K562 (cell line): Measurements from ENCODE around the gene LRRC15. TPM values are rescaled to one million over a fixed set of nuclear protein-coding genes. Genes with fewer than 3 reads are reported as not detected.
A peak's percentile ranks its signal among the peaks of the same experiment; 100 is the strongest.

Experiments used
- FOSL1 ChIP-seq: fragments of 200-800 bp; sonication (Bioruptor generic); conservative IDR thresholded peaks from 2 replicates; pipeline ENCODE4 v1.6.1; 2016; ENCODE audit warnings: missing genetic modification characterization, missing compliant biosample characterization
- HDAC2 ChIP-seq: fragments of 450-650 bp; IDR thresholded peaks from 2 replicates; pipeline ENCODE4 v1.6.1; 2016; ENCODE audit warnings: mild to moderate bottlenecking
- KAT2B ChIP-seq: IDR thresholded peaks from one replicate; pipeline ENCODE4 v1.6.1; 2012; ENCODE audit warnings: low read depth, mild to moderate bottlenecking, control low read depth, inconsistent platforms, low read length, moderate library complexity
- MEIS2 ChIP-seq: fragments of 450-650 bp; IDR thresholded peaks from 2 replicates; pipeline ENCODE4 v1.6.1; 2014; ENCODE audit warnings: mild to moderate bottlenecking; ENCODE audit not compliant: partially characterized antibody
- PHTF2 ChIP-seq: fragments of 250-450 bp; sonication (Bioruptor Pico); IDR thresholded peaks from 2 replicates; pipeline ENCODE4 v1.5.0; 2021; ENCODE audit warnings: mild to moderate bottlenecking
- TCFL5 ChIP-seq: fragments of 250-450 bp; sonication (Bioruptor Pico); conservative IDR thresholded peaks from 2 replicates; pipeline ENCODE4 v1.6.1; 2021; ENCODE audit warnings: mild to moderate bottlenecking, moderate library complexity, matching md5 sums
- ZBED1 ChIP-seq: IDR thresholded peaks from 2 replicates; pipeline ENCODE4 v1.6.1; 2014
- ZNF668 ChIP-seq: fragments of 250-450 bp; sonication (Bioruptor Pico); IDR thresholded peaks from 2 replicates; pipeline ENCODE4 v1.8.0; 2022; ENCODE audit warnings: mild to moderate bottlenecking, inconsistent platforms
- ZNF77 ChIP-seq: fragments of 250-450 bp; sonication (Bioruptor Pico); IDR thresholded peaks from 2 replicates; pipeline ENCODE4 v1.5.0; 2020
- polyA plus RNA-seq, 8 experiments: library from polyadenylated mRNA; depleted of rRNA in 4 of 8; stranded (reverse) in 5 of 8; unstranded in 3 of 8; fragments of >200 nt; fragmentation: Nextera tagmentation in 2 of 8; fragmentation: Illumina TruSeq in 1 of 8; extraction: Ambion mirVana in 2 of 8; extraction: Trizol in 1 of 8; gene quantifications; 2 replicates each; pipeline versions ENCODE4 v1.2.1 to v1.2.3, GENCODE V29; 2011 to 2014; ENCODE audit warnings: inconsistent platforms in 1 of 8, missing spikeins in 1 of 8
- total RNA-seq, 7 experiments: library from RNA; depleted of rRNA in 6 of 7; stranded (reverse); fragments of >200 nt in 6 of 7; fragmentation: Illumina TruSeq in 2 of 7; extraction: Trizol in 2 of 7; gene quantifications; 2 replicates each; pipeline versions ENCODE4 v1.2.1 to v1.2.3, GENCODE V29; 2011 to 2021; ENCODE audit warnings: low replicate concordance in 1 of 7
- TF ChIP-seq, protein P1 (sequence below), 2 experiments: fragments of 450-650 bp; formaldehyde crosslinking in 1 of 2; IDR thresholded peaks; 2 replicates each; pipeline versions ENCODE4 v1.4.0 to v1.6.1; 2014 to 2020; ENCODE audit warnings: mild to moderate bottlenecking in 2 of 2, borderline replicate concordance in 1 of 2, low read depth in 1 of 2
- TF ChIP-seq, protein P2 (sequence below): fragments of 200-800 bp; sonication (Bioruptor generic); IDR thresholded peaks from 2 replicates; pipeline ENCODE4 v1.6.1; 2016; ENCODE audit warnings: missing genetic modification characterization, missing compliant biosample characterization
- TF ChIP-seq, protein P3 (sequence below), 3 experiments: IDR thresholded peaks in 2 of 3; conservative IDR thresholded peaks in 1 of 3; 2 replicates each; pipeline ENCODE4 v1.5.1; 2011 to 2012; ENCODE audit warnings: low read length in 3 of 3, mild to moderate bottlenecking in 3 of 3, control low read depth in 2 of 3, improper control_type of control experiment in 1 of 3, inconsistent platforms in 1 of 3, low read depth in 1 of 3, mixed read lengths in 1 of 3, moderate library complexity in 1 of 3; ENCODE audit not compliant: insufficient read depth in 2 of 3

LRRC15 gene
- total and polyA plus RNA-seq, 9 of the 15 experiments (the other 6 are each of a cell fraction or from before 2014, with no cell fraction given), result not detected

DNA sequence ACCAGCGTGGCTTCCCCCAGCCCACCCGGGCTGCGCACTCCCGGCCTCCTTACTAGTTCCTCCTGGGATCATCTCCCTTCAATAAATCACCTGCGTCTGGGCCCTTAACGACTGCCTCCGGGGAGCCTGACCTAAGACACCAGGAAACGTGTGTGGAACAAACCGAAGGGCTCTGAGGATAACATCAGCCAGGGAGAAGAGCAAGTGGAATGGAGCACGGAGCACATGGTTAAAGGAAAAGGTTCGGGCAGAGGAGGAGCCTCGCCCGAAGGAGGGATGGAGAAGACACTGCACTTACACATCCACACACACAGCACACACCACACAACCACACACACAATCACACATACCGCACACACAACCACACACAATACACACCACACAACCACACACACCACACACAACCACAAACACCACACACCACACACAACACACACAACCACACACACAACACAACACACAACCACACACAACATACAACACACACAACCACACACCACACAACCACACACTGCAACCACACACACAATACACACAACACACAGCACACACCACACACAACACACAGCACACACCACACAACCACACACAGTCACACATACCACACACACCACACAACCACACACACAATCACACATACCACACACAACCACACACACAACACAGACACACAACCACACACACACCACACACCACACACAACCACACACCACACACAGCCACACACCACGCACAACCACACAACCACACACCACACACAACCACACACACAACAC, 43.2 kb downstream of the LRRC15 start (continued):
- TF ChIP-seq, protein P1, sequence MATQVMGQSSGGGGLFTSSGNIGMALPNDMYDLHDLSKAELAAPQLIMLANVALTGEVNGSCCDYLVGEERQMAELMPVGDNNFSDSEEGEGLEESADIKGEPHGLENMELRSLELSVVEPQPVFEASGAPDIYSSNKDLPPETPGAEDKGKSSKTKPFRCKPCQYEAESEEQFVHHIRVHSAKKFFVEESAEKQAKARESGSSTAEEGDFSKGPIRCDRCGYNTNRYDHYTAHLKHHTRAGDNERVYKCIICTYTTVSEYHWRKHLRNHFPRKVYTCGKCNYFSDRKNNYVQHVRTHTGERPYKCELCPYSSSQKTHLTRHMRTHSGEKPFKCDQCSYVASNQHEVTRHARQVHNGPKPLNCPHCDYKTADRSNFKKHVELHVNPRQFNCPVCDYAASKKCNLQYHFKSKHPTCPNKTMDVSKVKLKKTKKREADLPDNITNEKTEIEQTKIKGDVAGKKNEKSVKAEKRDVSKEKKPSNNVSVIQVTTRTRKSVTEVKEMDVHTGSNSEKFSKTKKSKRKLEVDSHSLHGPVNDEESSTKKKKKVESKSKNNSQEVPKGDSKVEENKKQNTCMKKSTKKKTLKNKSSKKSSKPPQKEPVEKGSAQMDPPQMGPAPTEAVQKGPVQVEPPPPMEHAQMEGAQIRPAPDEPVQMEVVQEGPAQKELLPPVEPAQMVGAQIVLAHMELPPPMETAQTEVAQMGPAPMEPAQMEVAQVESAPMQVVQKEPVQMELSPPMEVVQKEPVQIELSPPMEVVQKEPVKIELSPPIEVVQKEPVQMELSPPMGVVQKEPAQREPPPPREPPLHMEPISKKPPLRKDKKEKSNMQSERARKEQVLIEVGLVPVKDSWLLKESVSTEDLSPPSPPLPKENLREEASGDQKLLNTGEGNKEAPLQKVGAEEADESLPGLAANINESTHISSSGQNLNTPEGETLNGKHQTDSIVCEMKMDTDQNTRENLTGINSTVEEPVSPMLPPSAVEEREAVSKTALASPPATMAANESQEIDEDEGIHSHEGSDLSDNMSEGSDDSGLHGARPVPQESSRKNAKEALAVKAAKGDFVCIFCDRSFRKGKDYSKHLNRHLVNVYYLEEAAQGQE (IDR thresholded peaks at IDR 0.05; ENCODE audit: borderline replicate concordance), result no peak
- TF ChIP-seq, protein P1 (CRISPR knock-in tag; IDR thresholded peaks at IDR 0.05; ENCODE audit: low read depth), result no peak
- TF ChIP-seq, protein P2, sequence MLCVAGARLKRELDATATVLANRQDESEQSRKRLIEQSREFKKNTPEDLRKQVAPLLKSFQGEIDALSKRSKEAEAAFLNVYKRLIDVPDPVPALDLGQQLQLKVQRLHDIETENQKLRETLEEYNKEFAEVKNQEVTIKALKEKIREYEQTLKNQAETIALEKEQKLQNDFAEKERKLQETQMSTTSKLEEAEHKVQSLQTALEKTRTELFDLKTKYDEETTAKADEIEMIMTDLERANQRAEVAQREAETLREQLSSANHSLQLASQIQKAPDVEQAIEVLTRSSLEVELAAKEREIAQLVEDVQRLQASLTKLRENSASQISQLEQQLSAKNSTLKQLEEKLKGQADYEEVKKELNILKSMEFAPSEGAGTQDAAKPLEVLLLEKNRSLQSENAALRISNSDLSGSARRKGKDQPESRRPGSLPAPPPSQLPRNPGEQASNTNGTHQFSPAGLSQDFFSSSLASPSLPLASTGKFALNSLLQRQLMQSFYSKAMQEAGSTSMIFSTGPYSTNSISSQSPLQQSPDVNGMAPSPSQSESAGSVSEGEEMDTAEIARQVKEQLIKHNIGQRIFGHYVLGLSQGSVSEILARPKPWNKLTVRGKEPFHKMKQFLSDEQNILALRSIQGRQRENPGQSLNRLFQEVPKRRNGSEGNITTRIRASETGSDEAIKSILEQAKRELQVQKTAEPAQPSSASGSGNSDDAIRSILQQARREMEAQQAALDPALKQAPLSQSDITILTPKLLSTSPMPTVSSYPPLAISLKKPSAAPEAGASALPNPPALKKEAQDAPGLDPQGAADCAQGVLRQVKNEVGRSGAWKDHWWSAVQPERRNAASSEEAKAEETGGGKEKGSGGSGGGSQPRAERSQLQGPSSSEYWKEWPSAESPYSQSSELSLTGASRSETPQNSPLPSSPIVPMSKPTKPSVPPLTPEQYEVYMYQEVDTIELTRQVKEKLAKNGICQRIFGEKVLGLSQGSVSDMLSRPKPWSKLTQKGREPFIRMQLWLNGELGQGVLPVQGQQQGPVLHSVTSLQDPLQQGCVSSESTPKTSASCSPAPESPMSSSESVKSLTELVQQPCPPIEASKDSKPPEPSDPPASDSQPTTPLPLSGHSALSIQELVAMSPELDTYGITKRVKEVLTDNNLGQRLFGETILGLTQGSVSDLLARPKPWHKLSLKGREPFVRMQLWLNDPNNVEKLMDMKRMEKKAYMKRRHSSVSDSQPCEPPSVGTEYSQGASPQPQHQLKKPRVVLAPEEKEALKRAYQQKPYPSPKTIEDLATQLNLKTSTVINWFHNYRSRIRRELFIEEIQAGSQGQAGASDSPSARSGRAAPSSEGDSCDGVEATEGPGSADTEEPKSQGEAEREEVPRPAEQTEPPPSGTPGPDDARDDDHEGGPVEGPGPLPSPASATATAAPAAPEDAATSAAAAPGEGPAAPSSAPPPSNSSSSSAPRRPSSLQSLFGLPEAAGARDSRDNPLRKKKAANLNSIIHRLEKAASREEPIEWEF (CRISPR knock-in tag), result no peak
- TF ChIP-seq ZNF668 (no peak), MEIS2 (peak; percentile 70), HDAC2 (0 out of 2 replicates have a peak, but pooled peaks have one; percentile 38), FOSL1 (tag) (no peak), KAT2B (no peak), TCFL5 (no peak), PHTF2 (CRISPR knock-in tag) (no peak), ZNF77 (no peak), ZBED1 (no peak)
- TF ChIP-seq, protein P3, sequence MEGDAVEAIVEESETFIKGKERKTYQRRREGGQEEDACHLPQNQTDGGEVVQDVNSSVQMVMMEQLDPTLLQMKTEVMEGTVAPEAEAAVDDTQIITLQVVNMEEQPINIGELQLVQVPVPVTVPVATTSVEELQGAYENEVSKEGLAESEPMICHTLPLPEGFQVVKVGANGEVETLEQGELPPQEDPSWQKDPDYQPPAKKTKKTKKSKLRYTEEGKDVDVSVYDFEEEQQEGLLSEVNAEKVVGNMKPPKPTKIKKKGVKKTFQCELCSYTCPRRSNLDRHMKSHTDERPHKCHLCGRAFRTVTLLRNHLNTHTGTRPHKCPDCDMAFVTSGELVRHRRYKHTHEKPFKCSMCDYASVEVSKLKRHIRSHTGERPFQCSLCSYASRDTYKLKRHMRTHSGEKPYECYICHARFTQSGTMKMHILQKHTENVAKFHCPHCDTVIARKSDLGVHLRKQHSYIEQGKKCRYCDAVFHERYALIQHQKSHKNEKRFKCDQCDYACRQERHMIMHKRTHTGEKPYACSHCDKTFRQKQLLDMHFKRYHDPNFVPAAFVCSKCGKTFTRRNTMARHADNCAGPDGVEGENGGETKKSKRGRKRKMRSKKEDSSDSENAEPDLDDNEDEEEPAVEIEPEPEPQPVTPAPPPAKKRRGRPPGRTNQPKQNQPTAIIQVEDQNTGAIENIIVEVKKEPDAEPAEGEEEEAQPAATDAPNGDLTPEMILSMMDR (IDR thresholded peaks at IDR 0.05 in 2 of 3, conservative IDR thresholded peaks at IDR 0.05 in 1 of 3; ENCODE audit: insufficient read depth in 2 of 3, low read depth in 1 of 3, low read length in 3 of 3), result no peak
